M059J (cell line): ENCODE measurements around the gene DRC7. TPM values are rescaled to one million over a fixed set of nuclear protein-coding genes. Genes with fewer than 3 reads are reported as not detected.

Experiments
- DNase-seq: peaks from one replicate; pipeline ENCODE4 v3.0.0-alpha.2; 2012; ENCODE audit warnings: low read depth
- total RNA-seq: library from RNA; depleted of rRNA; stranded (reverse); fragments of >200 nt; shearing (Covaris generic); gene quantifications from 2 replicates; pipeline ENCODE4 v1.2.3, GENCODE V29; 2014

The DRC7 gene
- total RNA-seq, 1 experiment from 2014 or later, result not detected

- DNase-seq, result peak; percentile 23
These were observed 18.0 kb upstream of the DRC7 start for GRCh38 chr16:57676553-57677085.

GRCh38 chr16:57677622-57678369 lies 16.8 kb upstream of the DRC7 start:
- peak; percentile 54 for DNase-seq

GRCh38 chr16:57679016-57679415 lies 15.6 kb upstream of the DRC7 start:
- no peak for DNase-seq

GRCh38 chr16:57679767-57680482 lies 14.7 kb upstream of the DRC7 start:
- DNase-seq, result no peak

- DNase-seq, result no peak
These were observed 13.7 kb upstream of the DRC7 start for GRCh38 chr16:57680842-57681375.

GRCh38 chr16:57681950-57682728 lies 12.5 kb upstream of the DRC7 start:
- no peak for DNase-seq

- DNase-seq, result no peak
These were observed 11.6 kb upstream of the DRC7 start for GRCh38 chr16:57682809-57683635.

- no peak for DNase-seq
These were observed 10.7 kb upstream of the DRC7 start for GRCh38 chr16:57683636-57684545.

- DNase-seq, result no peak
These were observed 9.8 kb upstream of the DRC7 start for GRCh38 chr16:57684626-57685358.

GRCh38 chr16:57685633-57686032 lies 9.0 kb upstream of the DRC7 start:
- DNase-seq, result no peak

- no peak for DNase-seq
These were observed 8.0 kb upstream of the DRC7 start for GRCh38 chr16:57686577-57686976.

GRCh38 chr16:57687363-57687929 lies 7.2 kb upstream of the DRC7 start:
- no peak for DNase-seq

GRCh38 chr16:57688487-57688986 lies 6.1 kb upstream of the DRC7 start:
- no peak for DNase-seq

GRCh38 chr16:57688987-57689761 lies 5.4 kb upstream of the DRC7 start:
- DNase-seq, result no peak

- no peak for DNase-seq
These were observed 4.6 kb upstream of the DRC7 start for GRCh38 chr16:57689762-57690558.

- DNase-seq, result no peak
These were observed 3.7 kb upstream of the DRC7 start for GRCh38 chr16:57690782-57691471.
